HG02571 (cell line): ENCODE results near the gene JRKL.
A peak's percentile ranks its signal among the peaks of the same experiment; 100 is the strongest.

ENCODE experiments used
- ATAC-seq: cut with Tn5 transposase; IDR thresholded peaks from one replicate; pipeline ENCODE4 v1.9.1; 2021; ENCODE audit warnings: mild to moderate bottlenecking, moderate library complexity; ENCODE audit not compliant: unreplicated experiment

JRKL gene

GRCh38 chr11:96389720-96390487 lies at the start of gene JRKL, which contains the start of gene CCDC82:
Gene JRKL (plus strand): TSS chr11:96390013. CDS start chr11:96390650, 637 bp downstream.
Gene CCDC82 (minus strand): TSS chr11:96389912. CDS start chr11:96384747, 5,165 bp downstream.
- peak; percentile 91 for ATAC-seq

DNA sequence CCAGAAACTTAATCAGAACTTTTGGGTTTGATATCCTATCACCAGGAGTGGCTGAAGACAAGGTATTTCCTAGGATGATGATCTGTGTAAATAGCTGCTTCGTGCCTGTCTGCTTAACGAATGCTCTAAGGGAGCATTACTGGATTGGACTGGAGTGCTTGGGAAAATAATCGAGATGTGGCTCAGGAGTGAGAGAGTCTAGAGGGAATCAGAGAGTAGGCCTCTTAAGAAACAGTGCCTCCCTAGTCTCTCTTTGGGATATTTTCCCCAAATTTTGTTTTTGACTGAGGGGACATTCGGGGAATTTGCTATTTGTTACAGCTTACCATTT lies 49.3 kb upstream of the JRKL start:
- ATAC-seq = no peak

- peak; percentile 17 for ATAC-seq
Observed at GRCh38 chr11:96341211-96342013, 48.4 kb upstream of the JRKL start.

GRCh38 chr11:96342014-96342960 lies 47.5 kb upstream of the JRKL start:
- ATAC-seq = no peak

DNA sequence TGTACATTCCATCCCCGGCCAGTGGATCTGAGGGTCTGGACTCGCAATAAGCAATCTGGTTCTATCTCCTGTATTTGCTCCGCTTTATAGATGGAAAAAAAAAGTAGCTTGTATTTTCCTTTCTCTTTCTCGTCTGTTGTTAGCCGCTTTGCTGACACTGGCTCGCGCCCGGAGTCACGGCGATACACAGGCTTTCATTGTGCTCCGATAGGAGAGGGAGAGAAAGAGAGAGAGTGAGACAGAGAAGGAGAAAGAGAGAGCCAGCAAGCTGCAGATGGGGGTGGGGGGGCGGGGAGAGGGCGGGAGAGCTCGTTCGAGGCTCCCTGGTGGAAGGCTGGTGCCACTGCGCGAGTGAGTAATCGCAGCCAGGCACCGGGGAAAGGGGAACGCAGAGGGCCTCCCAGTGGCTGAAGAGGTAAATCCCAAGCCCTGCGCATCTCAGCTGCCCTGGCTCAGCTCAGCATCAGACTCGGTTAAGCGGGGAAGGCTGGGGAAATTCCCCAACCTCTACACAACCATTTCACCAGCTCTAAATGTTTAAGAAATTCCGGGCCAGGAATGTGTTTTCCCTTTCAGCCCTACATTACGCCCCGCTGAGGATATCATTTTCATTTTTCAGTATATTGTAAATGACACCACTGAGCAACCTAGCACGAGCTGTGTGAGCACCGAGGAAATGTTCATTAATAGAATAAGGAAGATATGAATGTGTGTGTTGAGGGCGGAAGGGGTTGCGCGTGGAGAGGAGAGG lies 46.7 kb upstream of the JRKL start, which contains the start of gene MAML2:
Gene MAML2, minus strand, starts transcription at position 235 of the 751 bp plus-strand sequence. CDS start 1,300 bp downstream, outside the sequence.
- ATAC-seq = peak; percentile 87

DNA sequence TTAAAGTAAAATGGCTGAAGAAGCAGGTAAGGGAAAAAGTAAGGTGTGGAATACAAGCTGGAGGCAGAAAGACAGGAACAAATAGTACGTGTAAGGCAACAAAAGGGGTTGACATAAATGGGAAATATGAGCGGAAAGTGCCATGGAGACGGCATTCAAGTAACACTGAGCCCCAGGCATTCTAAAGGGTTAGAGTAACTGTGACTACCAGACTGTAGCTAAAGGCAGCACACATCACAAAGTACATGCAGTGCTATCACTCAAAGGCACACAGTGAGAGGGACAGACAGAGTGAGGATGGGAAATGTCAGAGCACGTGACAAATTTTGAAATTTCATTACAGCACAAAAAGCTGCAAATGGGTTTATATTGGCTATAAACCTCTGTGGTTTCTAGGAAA lies 33.0 kb upstream of the JRKL start:
- no peak for ATAC-seq

DNA sequence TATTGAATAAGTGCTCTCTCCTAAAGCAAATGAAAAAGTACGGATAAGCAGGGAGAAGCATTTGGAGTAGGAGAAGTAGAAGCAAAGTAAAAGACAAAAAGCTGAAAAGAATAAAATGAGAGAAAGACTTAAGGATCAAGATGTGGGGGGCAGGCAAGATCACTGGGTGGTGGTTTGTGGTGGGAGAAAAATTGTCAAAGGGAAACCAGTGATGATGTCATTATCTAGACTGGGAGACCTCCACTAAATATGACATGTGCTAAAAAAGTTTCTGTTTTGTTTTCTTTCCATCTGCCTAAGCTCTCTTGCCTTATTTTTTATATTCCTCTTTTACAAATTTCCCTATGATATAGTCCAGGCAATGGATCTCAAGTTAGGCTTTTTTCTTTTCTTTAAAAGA lies 32.0 kb upstream of the JRKL start:
- ATAC-seq = no peak

- no peak for ATAC-seq
Observed at GRCh38 chr11:96358321-96358720, 31.5 kb upstream of the JRKL start.

DNA sequence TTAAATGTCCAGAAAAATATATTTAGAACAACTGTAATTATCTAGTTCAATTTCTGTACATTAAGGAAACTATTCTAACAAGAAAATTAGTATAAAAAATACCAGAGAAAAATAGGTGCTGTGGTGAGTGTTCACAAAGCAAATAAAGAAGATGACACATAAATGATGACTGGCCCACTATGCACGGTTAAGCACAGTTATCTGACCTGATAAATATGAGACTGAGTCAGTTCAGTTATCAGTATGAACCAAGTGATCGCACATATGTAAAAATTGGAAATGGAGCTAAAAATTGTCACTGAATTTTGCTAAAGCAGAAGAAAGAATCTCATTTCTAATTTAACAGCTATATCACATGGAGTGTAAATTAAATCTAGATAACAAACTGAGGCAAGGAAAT lies 28.0 kb upstream of the JRKL start:
- ATAC-seq = no peak

DNA sequence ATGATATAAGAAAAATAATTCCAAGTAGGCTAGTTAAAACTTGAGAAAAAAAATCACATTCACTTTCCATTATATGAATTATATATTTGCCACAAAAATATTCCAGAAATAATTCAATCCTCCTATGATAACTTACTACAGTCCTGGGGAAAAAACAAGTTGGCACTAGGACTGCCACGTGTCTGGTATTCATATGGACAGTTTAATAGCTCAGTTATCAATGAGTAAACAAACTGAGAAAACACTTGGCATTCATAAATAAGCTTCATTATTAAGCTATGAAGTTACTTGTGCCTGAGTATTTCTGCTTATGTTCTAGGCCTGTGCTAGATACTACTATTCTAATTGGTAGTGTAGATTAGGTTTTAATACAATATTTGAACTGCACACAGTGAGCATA lies 24.3 kb upstream of the JRKL start:
- no peak for ATAC-seq

DNA sequence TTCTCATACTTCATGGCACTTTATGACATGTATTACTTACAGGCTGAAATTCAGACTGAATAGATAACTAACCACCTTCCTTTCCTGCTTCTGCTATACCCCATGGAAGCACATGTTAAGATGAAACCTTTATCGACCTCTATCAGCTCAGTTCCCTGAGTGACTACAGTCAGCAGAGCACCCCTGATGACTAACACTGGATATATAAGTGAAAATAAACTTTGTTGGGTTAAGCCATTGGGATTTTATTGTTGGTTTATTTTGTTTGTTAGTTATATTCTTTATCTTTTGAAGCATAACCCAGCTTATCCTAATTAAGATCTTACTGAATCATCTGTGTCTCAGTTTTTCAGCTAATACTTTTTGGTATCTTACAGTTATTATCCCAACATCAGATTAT lies 23.8 kb upstream of the JRKL start:
- ATAC-seq = no peak

DNA sequence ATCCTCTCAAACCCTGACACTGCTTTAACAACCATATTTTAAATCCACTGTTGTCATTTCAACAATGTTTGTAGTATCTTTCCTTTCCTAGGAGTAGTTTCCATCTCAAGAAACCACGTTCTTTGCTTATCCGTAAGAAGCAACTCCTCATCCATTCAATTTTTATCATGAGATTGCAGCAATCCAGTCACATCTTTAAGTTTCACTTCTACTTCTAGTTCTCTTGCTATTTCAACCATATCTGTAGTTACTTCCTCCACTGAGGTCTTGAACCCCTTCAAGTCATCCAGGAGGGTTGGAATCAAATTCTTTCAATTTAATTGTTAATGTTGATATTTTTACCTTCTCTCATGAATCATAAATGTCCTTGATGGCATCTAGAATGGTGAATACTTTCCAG lies 22.5 kb upstream of the JRKL start:
- no peak for ATAC-seq

GRCh38 chr11:96373826-96374225 lies 16.0 kb upstream of the JRKL start:
- ATAC-seq = no peak

DNA sequence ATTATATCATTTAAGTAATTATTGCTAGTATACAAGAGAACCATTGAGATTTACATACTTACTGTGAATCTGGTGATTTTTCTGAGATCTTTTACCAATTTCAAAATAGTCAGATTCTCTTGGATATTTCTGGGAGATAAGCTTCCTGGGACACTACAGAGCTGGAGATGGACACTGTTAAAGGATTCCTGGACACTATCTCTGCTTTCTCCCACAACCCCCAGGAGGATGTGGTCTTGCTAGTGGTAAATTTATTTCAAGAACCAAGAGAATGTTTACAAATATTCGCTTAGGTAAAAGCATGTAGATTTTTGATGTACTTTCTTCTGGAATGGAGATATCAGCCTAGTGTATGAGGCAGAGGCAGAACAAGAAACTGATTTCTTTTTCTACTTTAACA lies 13.0 kb upstream of the JRKL start:
- no peak for ATAC-seq

- ATAC-seq = no peak
Observed at GRCh38 chr11:96384156-96384555, 5.7 kb upstream of the JRKL start.

- no peak for ATAC-seq
Observed at GRCh38 chr11:96385187-96385586, 4.6 kb upstream of the JRKL start.

DNA sequence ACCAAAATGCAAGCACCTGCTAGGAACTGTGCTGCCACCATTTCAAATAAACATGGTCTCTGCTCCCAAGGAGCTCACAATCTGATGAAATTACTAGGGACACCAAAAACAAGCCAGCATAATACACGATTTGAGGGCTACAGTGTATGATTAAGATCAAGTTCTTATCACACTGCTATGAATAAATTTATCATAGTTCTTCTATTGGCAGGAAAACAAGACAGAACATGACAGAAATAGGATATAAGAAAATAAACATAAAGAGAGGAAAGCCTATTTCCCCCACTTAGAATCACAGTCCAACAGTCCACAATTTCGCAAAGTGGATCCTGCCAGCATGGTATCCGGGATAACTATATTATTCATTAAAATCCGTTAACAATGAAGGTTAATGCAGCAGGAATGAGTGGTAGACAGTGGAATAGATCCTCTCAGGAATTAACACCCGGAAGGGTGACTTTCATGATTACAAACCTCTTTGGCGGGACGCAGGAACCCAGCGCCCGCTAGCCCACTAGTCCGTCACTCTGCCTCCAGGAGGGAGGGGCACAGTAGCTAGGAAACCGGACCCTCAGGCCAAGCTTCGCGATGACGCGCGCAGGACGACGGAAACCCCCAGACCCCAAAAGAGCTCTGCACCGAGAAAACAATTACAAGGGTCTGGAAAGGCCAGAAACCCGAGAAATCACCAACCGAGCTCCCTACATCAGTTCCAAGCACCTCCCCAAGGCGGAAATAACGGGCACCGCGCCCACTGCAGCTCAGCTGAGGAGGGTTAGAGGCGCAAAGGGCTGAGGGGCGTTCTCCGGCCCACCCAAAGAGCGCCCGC lies 708 bp upstream of the JRKL start:
- ATAC-seq = peak; percentile 44

DNA sequence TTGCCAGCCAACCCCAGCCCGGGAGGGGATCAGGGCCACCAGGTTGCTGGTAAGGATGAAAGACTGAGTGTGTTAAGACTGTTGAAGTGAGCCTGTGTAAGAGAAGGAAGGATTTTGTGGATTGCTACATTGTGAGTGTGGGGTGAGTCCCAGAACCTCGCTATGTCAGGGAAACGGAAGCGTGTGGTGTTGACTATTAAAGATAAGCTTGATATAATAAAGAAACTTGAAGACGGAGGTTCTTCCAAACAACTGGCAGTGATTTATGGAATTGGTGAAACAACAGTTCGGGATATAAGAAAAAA lies 627 bp downstream of the JRKL start:
- ATAC-seq = no peak

DNA sequence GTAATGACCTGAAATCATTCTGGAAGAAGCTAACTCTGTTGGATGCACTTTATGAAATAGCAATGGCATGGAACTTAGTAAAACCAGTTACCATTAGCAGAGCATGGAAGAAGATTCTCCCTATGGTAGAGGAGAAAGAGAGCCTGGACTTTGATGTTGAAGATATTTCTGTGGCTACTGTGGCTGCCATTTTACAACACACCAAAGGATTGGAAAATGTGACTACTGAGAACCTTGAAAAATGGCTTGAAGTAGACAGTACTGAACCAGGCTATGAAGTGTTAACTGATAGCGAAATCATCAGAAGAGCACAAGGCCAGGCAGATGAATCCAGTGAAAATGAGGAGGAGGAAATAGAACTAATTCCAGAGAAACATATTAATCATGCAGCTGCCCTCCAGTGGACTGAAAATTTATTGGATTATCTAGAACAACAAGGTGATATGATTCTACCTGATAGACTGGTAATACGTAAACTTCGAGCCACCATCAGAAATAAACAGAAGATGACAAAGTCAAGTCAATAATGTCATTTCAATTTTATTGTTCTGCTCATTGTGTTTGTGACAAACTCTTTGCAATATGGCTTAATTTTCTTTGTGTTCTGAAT lies 2.0 kb downstream of the JRKL start:
- ATAC-seq = no peak
